K562 (cell line): Measurements from ENCODE around the gene PODXL. TPM values are rescaled to one million over a fixed set of nuclear protein-coding genes. Genes with fewer than 3 reads are reported as not detected.

ENCODE experiments used
- ATAC-seq: fragments of 200-7000 bp; cut with Tn5 transposase; 3 replicates; pipeline ENCODE4 v1.9.1; 2020; ENCODE audit warnings: moderate library complexity
- BruUV-seq: library from RNA; stranded (reverse); fragments of 400-500 nt; replicated peaks from 2 replicates; lab custom pipeline; 2021; lab: Mats Ljungman, UMichigan
- CTCF ChIA-PET: fragments of 300-600 bp; formaldehyde crosslinking; extraction: SDS; loops from one replicate; lab custom pipeline; 2021; ENCODE audit warnings: low intra/inter-chr PET ratio; lab: Yijun Ruan, JAX
- POLR2A ChIA-PET: fragments of 300-600, 350-650 bp; sonication (Branson Sonifier 250); formaldehyde crosslinking; extraction: SDS; loops from one replicate; lab custom pipeline; 2021; ENCODE audit warnings: antibody characterized with exemption, inconsistent platforms; lab: Yijun Ruan, JAX
- DNase-seq, 4 experiments: peaks; one replicate each; pipeline versions ENCODE4 v3.0.0 to v3.0.0-alpha.2; 2011 to 2018; ENCODE audit warnings: low spot score in 3 of 4, mixed read lengths in 3 of 4; ENCODE audit errors: extremely low read depth in 1 of 4
- FAIRE-seq: peaks from 2 replicates; lab custom pipeline; 2011; peaks lifted over from hg19 to GRCh38; lab: Jason Lieb, UNC
- H2AFZ ChIP-seq: 2 replicates; pipeline ENCODE4 v1.6.0; 2011; ENCODE audit warnings: low read depth, low read length, control low read depth, inconsistent platforms
- H3K27ac ChIP-seq: fragments of 200-600 bp; 3 replicates; pipeline ENCODE4 v1.8.0; 2011; ENCODE audit warnings: low read depth, mild to moderate bottlenecking, control low read depth, inconsistent platforms, low read length, moderate library complexity, mixed read lengths; ENCODE audit errors: extremely low read depth
- H3K27me3 ChIP-seq, 2 experiments: fragments of 300-600 bp in 1 of 2; 2 replicates in 1 of 2; 3 replicates in 1 of 2; pipeline versions ENCODE4 v1.6.0 to v1.8.0; 2011; ENCODE audit warnings: inconsistent platforms in 2 of 2, low read length in 2 of 2, mild to moderate bottlenecking in 1 of 2, mixed read lengths in 1 of 2, moderate library complexity in 1 of 2; ENCODE audit not compliant: control insufficient read depth in 2 of 2, insufficient read depth in 2 of 2
- H3K36me3 ChIP-seq: fragments of 300-600 bp; 3 replicates; pipeline ENCODE4 v1.8.0; 2011; ENCODE audit warnings: mild to moderate bottlenecking, low read length, inconsistent platforms; ENCODE audit not compliant: control insufficient read depth, insufficient read depth
- H3K4me1 ChIP-seq, 2 experiments: fragments of 200-600 bp in 1 of 2; replicated peaks in 1 of 2; 2 replicates in 1 of 2; 3 replicates in 1 of 2; pipeline versions ENCODE4 v1.5.1 to v1.8.0; 2011; ENCODE audit warnings: inconsistent platforms in 2 of 2, low read length in 2 of 2, mild to moderate bottlenecking in 1 of 2, mixed read lengths in 1 of 2, moderate library complexity in 1 of 2; ENCODE audit not compliant: control insufficient read depth in 2 of 2, insufficient read depth in 2 of 2
- H3K4me2 ChIP-seq: 2 replicates; pipeline ENCODE4 v1.6.1; 2011; ENCODE audit warnings: low read length, control low read depth, inconsistent platforms, mixed read lengths; ENCODE audit not compliant: insufficient read depth
- H3K4me3 ChIP-seq: fragments of 200-600 bp; sonication (generic), shearing (Covaris generic); 2 replicates; pipeline ENCODE4 v1.5.1; 2016; ENCODE audit warnings: control low read depth, inconsistent platforms
- H3K79me2 ChIP-seq: fragments of 200-600 bp; 3 replicates; pipeline ENCODE4 v1.8.0; 2011; ENCODE audit warnings: low read length, inconsistent platforms; ENCODE audit not compliant: control insufficient read depth, insufficient read depth
- H3K9ac ChIP-seq, 2 experiments: 2 replicates each; pipeline versions ENCODE4 v1.6.0 to v1.6.1; 2011; ENCODE audit warnings: low read depth in 2 of 2, low read length in 2 of 2, control low read depth in 1 of 2, inconsistent platforms in 1 of 2, mild to moderate bottlenecking in 1 of 2, mixed read lengths in 1 of 2; ENCODE audit not compliant: insufficient read depth in 1 of 2
- H3K9me1 ChIP-seq: one replicate; pipeline ENCODE4 v1.6.0; 2011; ENCODE audit warnings: inconsistent platforms, mild to moderate bottlenecking, low read length, moderate library complexity; ENCODE audit not compliant: control insufficient read depth, insufficient read depth
- H3K9me3 ChIP-seq: replicated peaks from 2 replicates; pipeline ENCODE4 v1.5.1; 2011; ENCODE audit warnings: low read depth, low read length, inconsistent platforms; ENCODE audit not compliant: control insufficient read depth, insufficient read depth
- H4K20me1 ChIP-seq: replicated peaks from 2 replicates; pipeline ENCODE4 v1.6.1; 2011; ENCODE audit warnings: low read length, inconsistent platforms, mixed read lengths; ENCODE audit not compliant: control insufficient read depth, insufficient read depth
- CEBPB ChIP-seq: fragments of 450-650 bp; IDR thresholded peaks from 2 replicates; pipeline ENCODE4 v1.6.1; 2016; ENCODE audit warnings: missing genetic modification characterization, missing compliant biosample characterization
- GATAD2B ChIP-seq: fragments of 450-650 bp; IDR thresholded peaks from 2 replicates; pipeline ENCODE4 v1.6.1; 2017; ENCODE audit warnings: mild to moderate bottlenecking, borderline replicate concordance
- GTF2E2 ChIP-seq: fragments of 200-800 bp; sonication (Bioruptor generic); IDR thresholded peaks from 2 replicates; pipeline ENCODE4 v1.6.1; 2016; ENCODE audit warnings: missing genetic modification characterization, missing compliant biosample characterization
- WGBS: fragments of 100-300 bp; shearing (Covaris generic); methylation state at CpG from one replicate; pipeline ENCODE4 v1.1.6; 2016; ENCODE audit warnings: low coverage, mixed read lengths; ENCODE audit not compliant: insufficient coverage; ENCODE audit errors: missing lambda C conversion rate; 5-methylcytosine and 5-hydroxymethylcytosine counted together
- in situ Hi-C: fragments of 300-500 bp; cut with MboI; formaldehyde crosslinking; loops from 4 replicates; pipeline ENCODE4 v1.15.0; 2018; ENCODE audit warnings: inconsistent platforms, mixed read lengths
- intact Hi-C: fragments of 100-400 bp; cut with micrococcal nuclease; formaldehyde crosslinking; loops from 2 replicates; pipeline ENCODE4 v1.14.2; 2022
- polyA plus RNA-seq, 8 experiments: library from polyadenylated mRNA; depleted of rRNA in 4 of 8; stranded (reverse) in 5 of 8; unstranded in 3 of 8; fragments of >200 nt; fragmentation: Nextera tagmentation in 2 of 8; fragmentation: Illumina TruSeq in 1 of 8; extraction: Ambion mirVana in 2 of 8; extraction: Trizol in 1 of 8; gene quantifications; 2 replicates each; pipeline versions ENCODE4 v1.2.1 to v1.2.3, GENCODE V29; 2011 to 2014; ENCODE audit warnings: inconsistent platforms in 1 of 8, missing spikeins in 1 of 8
- total RNA-seq, 7 experiments: library from RNA; depleted of rRNA in 6 of 7; stranded (reverse); fragments of >200 nt in 6 of 7; fragmentation: Illumina TruSeq in 2 of 7; extraction: Trizol in 2 of 7; gene quantifications; 2 replicates each; pipeline versions ENCODE4 v1.2.1 to v1.2.3, GENCODE V29; 2011 to 2021; ENCODE audit warnings: low replicate concordance in 1 of 7

The PODXL gene
- total and polyA plus RNA-seq, 9 of the 15 experiments (the other 6 are each of a cell fraction or from before 2014, with no cell fraction given), result 0.01 to 0.73 (median 0.07) TPM

- Histone ChIP-seq H3K27ac (no peak overlapping the region), H4K20me1 (peaks cover 15% of the 10 kb centered on the region), H3K9ac (0 out of 4 replicates have a peak overlapping the region, but pooled peaks of 1 of the 2 experiments have one; percentile 7), H3K4me2 (no peak overlapping the region), H3K4me1 (peaks cover 0 to 5% of the 10 kb centered on the region in 2 experiments; a peak in 2 of 5 replicates), H3K27me3 (peaks cover 50 to 89% of the 10 kb centered on the region in 2 experiments), H3K4me3 (no peak overlapping the region), H3K9me1 (no peaks in the 10 kb centered on the region), H3K9me3 (no peaks in the 10 kb centered on the region), H3K36me3 (no peaks in the 10 kb centered on the region), H2AFZ (no peak overlapping the region), H3K79me2 (no peaks in the 10 kb centered on the region)
- no TSS peak for BruUV-seq
- in situ Hi-C loops, result no loop called here
- no peak for TF ChIP-seq CEBPB (tag)
- no peak for TF ChIP-seq GTF2E2
- no peak for TF ChIP-seq GATAD2B
- no peak for FAIRE-seq
- ChIA-PET POLR2A (no interaction called here), CTCF (no interaction called here)
- 2% methylated on average over 7 of the region's 7 CpGs for WGBS
- intact Hi-C loops, result no loop called here
- DNase-seq, result no peak
- ATAC-seq, result no peak
Measured at GRCh38 chr7:131536361-131536849, 20.0 kb downstream of the PODXL start.
